VCaP (cell line): ENCODE data around the gene ARHGAP42.

Experiments
- H3K27ac ChIP-seq: fragments of 450-650 bp; 2 replicates; pipeline ENCODE4 v1.5.1; 2017
- TF ChIP-seq, protein P1 (sequence below): fragments of 450-650 bp; conservative IDR thresholded peaks from 2 replicates; pipeline ENCODE4 v1.5.1; 2017; ENCODE audit warnings: mild to moderate bottlenecking, moderate library complexity

Gene ARHGAP42

GRCh38 chr11:100970283-100971164, 283.4 kb downstream of the ARHGAP42 start:
- TF ChIP-seq, protein P1, sequence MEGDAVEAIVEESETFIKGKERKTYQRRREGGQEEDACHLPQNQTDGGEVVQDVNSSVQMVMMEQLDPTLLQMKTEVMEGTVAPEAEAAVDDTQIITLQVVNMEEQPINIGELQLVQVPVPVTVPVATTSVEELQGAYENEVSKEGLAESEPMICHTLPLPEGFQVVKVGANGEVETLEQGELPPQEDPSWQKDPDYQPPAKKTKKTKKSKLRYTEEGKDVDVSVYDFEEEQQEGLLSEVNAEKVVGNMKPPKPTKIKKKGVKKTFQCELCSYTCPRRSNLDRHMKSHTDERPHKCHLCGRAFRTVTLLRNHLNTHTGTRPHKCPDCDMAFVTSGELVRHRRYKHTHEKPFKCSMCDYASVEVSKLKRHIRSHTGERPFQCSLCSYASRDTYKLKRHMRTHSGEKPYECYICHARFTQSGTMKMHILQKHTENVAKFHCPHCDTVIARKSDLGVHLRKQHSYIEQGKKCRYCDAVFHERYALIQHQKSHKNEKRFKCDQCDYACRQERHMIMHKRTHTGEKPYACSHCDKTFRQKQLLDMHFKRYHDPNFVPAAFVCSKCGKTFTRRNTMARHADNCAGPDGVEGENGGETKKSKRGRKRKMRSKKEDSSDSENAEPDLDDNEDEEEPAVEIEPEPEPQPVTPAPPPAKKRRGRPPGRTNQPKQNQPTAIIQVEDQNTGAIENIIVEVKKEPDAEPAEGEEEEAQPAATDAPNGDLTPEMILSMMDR, result no peak
- peak overlapping the region; percentile 6 for H3K27ac ChIP-seq

- H3K27ac ChIP-seq, result no peak overlapping the region
- TF ChIP-seq, protein P1, result no peak
Observed at GRCh38 chr11:100972046-100972445, 285.0 kb downstream of the ARHGAP42 start.

GRCh38 chr11:100978442-100978841, 291.4 kb downstream of the ARHGAP42 start:
- TF ChIP-seq, protein P1, result no peak
- H3K27ac ChIP-seq, result no peak overlapping the region

- no peak overlapping the region for H3K27ac ChIP-seq
- TF ChIP-seq, protein P1, result no peak
Observed at GRCh38 chr11:100978939-100979338, 291.9 kb downstream of the ARHGAP42 start.

DNA sequence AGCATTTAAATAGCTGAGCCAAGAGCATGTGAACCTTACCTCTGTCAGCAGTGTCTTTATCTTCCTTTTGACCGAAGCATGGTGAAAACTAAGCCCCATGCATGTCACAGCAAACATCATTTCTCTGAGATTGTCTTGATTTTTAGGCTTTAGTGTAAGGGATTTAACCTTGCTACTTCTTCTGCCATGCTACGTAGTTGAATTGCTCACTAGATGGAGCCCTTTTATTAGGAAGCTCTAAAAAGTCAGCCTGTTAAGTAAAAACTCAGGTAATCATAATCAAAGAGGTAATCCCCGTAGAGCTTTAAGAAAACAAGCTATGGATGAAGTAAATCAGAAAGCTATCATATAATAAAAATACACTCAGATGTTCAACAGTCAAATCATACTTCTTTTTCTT, 293.1 kb downstream of the ARHGAP42 start:
- H3K27ac ChIP-seq, result no peak overlapping the region
- TF ChIP-seq, protein P1, result peak; percentile 84

- H3K27ac ChIP-seq, result no peak overlapping the region
- TF ChIP-seq, protein P1, result no peak
Observed at GRCh38 chr11:100981196-100981824, 294.2 kb downstream of the ARHGAP42 start.

GRCh38 chr11:100984668-100985067, 297.6 kb downstream of the ARHGAP42 start:
- TF ChIP-seq, protein P1, result no peak
- H3K27ac ChIP-seq, result no peak overlapping the region
